Measurements from ENCODE around the gene SYT10.
"Not testable (repeated sequence)": the region's sequence is repeated elsewhere in the genome, so short reads cannot be mapped to it uniquely, and the experiment has no call there.

The SYT10 gene

DNA sequence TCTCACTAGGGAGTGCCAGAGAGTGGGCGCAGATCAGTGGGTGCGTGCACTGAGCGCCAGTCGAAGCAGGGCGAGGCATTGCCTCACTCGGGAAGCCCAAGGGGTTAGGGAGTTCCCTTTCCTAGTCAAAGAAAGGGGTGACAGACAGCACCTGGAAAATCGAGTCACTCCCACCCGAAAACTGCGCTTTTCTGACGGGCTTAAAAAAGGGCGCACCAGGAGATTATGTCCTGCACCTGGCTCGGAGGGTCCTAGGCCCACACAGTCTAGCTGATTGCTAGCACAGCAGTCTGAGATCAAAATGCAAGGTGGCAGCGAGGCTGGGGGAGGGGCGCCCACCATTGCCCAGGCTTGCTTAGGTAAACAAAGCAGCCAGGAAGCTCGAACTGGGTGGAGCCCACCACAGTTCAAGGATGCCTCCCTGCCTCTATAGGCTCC is 107.6 kb downstream of the SYT10 start:
- FAIRE-seq, result not testable (repeated sequence)

DNA sequence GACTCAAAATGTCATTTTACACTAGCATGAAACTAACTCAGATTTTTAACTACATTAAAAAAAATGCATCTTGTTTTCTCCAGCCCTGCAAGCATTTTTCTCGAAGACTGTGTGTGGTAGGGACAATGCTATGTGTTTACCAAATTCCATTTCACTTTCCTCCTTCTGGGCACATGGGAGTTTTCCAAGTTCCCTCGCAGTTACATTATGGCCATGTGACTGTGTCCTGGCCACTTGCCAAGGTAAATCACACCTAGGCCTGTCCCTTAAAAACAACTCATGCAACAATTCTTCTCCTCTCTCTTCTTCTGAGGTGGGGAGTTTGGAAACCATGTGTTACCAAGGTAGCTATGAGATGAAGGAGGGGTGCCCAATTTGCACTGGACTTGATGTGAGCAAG is 108.7 kb downstream of the SYT10 start:
- no peak for FAIRE-seq

Measured in A204.1 (cell line).